22Rv1 (cell line): ENCODE results near the gene ASMTL.
"Not testable (repeated sequence)": the region's sequence is repeated elsewhere in the genome, so short reads cannot be mapped to it uniquely, and the experiment has no call there.

Experiments
- CTCF ChIP-seq: fragments of 450-650 bp; IDR thresholded peaks from 2 replicates; pipeline ENCODE4 v1.5.1; 2017; ENCODE audit warnings: mild to moderate bottlenecking
- ZFX ChIP-seq: fragments of 450-650 bp; IDR thresholded peaks from 2 replicates; pipeline ENCODE4 v1.6.1; 2017; ENCODE audit warnings: antibody characterized with exemption, borderline replicate concordance

- TF ChIP-seq CTCF, ZFX: not testable (repeated sequence)
Measured at GRCh38 chrX:1448573-1449001, 4.1 kb downstream of the ASMTL start.
